ENCODE measurements around the gene BCL10. TPM values are rescaled to one million over a fixed set of nuclear protein-coding genes. Genes with fewer than 3 reads are reported as not detected.
A peak's percentile ranks its signal among the peaks of the same experiment; 100 is the strongest.

BCL10 gene
- total RNA-seq, 3 donors from 2014 or later (not counting 1 experiment from before 2014, with no cell fraction given), result 46.3 to 49.2 (median 48.7) TPM

DNA sequence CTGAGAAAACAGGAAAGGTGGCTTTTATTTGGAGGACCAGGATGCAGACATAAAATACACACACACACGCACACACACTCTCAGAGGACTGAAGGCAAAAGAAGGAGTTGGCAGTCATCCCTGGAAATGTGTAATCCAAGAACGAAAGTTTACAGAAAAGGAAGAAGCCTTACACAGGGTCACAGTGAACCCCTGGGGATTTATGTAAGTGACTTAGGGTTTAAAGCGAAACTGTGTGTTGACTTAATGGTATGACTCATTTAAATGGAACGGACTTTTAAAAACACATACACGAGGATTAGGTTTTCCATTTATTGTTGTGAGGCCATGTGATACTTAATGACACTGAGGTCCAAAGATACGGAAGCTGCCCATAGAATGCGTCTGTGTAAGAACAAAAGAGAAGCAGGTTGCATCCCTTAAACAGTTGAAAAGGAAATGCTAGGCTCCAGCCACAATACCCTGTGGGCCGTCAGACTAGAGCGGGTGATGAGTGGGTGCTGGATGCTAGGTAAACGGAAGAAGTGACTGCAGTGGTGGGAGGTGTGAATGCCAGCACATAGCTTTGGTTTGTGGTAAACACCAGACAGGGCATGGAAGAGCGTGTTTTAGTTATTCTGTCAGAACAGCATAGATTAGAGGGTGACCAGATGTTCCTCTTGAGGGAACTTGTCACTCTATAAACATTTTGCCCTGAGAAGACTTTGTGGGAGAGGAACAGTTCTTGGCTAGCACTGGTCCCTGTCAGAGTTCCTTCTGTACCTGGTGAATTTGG lies 21.6 kb upstream of the BCL10 start:
- peak overlapping the region; percentile 50 to 75 for H3K27ac Mint-ChIP-seq

DNA sequence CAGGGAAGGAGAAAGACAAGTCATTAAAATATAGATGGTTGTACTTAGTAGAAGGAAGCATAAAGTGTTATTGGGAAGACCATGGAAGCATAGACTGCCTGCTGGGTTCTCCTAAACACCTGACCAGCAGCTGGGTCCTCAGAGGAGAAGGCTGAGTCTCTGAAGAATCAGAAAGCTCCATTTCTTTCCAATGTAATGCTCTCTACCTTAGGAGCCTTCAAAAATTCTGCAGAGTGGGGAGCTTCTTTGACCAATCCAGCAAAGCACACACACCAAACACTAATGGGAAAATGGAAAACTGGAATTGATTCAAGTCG lies 21.1 kb upstream of the BCL10 start:
- Mint-ChIP-seq H3K27ac (peak overlapping the region; percentile 50 to 75), H3K9me3 (no peaks in the 10 kb centered on the region), H3K4me3 (peak overlapping the region; percentile 79), H3K27me3 (ENCODE audit: low read depth in 2 of 2) (peaks cover 37 to 53% of the 10 kb centered on the region in 2 donors), H3K4me1 (peaks cover 29 to 30% of the 10 kb centered on the region in 2 donors), H3K36me3 (no peaks in the 10 kb centered on the region)
- no peaks in the 10 kb centered on the region for H3K36me3 ChIP-seq (ENCODE audit: control insufficient read depth, insufficient read depth, low read length)
- peaks cover 19% of the 10 kb centered on the region for H3K4me1 ChIP-seq (ENCODE audit: control insufficient read depth, insufficient read depth, low read length)
- ATAC-seq, result no peak
- no peak for DNase-seq
- 80% methylated on average over 1 of the region's 1 CpG for WGBS (ENCODE audit: insufficient coverage)
- no peaks in the 10 kb centered on the region for H3K9me3 ChIP-seq (ENCODE audit: control insufficient read depth, insufficient read depth, low read length)
- H3K27me3 ChIP-seq (ENCODE audit: control insufficient read depth, insufficient read depth, low read length), result peaks cover 6% of the 10 kb centered on the region
- intact Hi-C loops (cut with micrococcal nuclease), result no loop called here
- no peak overlapping the region for H3K4me3 ChIP-seq (ENCODE audit: low read length)
- TF ChIP-seq, protein P1, sequence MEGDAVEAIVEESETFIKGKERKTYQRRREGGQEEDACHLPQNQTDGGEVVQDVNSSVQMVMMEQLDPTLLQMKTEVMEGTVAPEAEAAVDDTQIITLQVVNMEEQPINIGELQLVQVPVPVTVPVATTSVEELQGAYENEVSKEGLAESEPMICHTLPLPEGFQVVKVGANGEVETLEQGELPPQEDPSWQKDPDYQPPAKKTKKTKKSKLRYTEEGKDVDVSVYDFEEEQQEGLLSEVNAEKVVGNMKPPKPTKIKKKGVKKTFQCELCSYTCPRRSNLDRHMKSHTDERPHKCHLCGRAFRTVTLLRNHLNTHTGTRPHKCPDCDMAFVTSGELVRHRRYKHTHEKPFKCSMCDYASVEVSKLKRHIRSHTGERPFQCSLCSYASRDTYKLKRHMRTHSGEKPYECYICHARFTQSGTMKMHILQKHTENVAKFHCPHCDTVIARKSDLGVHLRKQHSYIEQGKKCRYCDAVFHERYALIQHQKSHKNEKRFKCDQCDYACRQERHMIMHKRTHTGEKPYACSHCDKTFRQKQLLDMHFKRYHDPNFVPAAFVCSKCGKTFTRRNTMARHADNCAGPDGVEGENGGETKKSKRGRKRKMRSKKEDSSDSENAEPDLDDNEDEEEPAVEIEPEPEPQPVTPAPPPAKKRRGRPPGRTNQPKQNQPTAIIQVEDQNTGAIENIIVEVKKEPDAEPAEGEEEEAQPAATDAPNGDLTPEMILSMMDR (IDR thresholded peaks at IDR 0.05), result no peak
- H3K27ac ChIP-seq (ENCODE audit: low read length), result no peak overlapping the region

More for the DNA sequence above, 21.6 kb upstream of the BCL10 start:
- H3K9me3 Mint-ChIP-seq, result no peaks in the 10 kb centered on the region
- peak; percentile 90 to 99 (median 92) for ATAC-seq
- no peaks in the 10 kb centered on the region for H3K36me3 Mint-ChIP-seq
- peak overlapping the region; percentile 79 for H3K4me3 Mint-ChIP-seq
- peaks cover 38 to 53% of the 10 kb centered on the region in 2 donors for H3K27me3 Mint-ChIP-seq (ENCODE audit: low read depth in 2 of 2)
- Histone ChIP-seq H3K9me3 (ENCODE audit: control insufficient read depth, insufficient read depth, low read length) (no peaks in the 10 kb centered on the region), H3K36me3 (ENCODE audit: control insufficient read depth, insufficient read depth, low read length) (no peaks in the 10 kb centered on the region), H3K4me3 (ENCODE audit: low read length) (no peak overlapping the region), H3K27me3 (ENCODE audit: control insufficient read depth, insufficient read depth, low read length) (peaks cover 6% of the 10 kb centered on the region), H3K4me1 (ENCODE audit: control insufficient read depth, insufficient read depth, low read length) (peaks cover 19% of the 10 kb centered on the region), H3K27ac (ENCODE audit: low read length) (peak overlapping the region; percentile 9)
- WGBS (ENCODE audit: insufficient coverage), result 12% methylated on average over 10 of the region's 11 CpGs
- intact Hi-C loops (cut with micrococcal nuclease), result loop anchor here (1.0 kb wide), 1 partner anchor 22 kb away; the partner anchor contains the start of gene BCL10
- TF ChIP-seq, protein P1 (IDR thresholded peaks at IDR 0.05), result no peak
- peak; percentile 60 to 82 for DNase-seq
- H3K4me1 Mint-ChIP-seq, result peaks cover 29 to 30% of the 10 kb centered on the region in 2 donors

DNA sequence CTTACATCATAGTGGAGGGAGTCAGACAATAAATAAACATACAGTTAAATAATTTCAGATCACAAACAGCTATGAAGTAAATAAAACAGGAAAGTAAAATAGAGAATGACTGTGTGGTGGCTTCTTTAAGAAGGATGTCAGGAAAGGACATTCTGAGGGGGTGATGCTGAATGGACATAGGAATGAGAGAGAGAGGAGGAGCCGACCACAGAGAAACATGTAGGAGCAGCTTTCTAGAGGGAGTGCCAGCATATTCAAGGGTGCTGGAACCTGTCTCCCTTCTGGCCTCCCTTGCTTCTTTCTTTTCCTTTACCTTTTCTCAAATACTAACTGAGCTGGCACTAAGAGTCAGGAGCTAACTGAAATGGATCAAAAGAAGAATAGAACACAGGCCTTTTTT lies 20.5 kb upstream of the BCL10 start:
- peaks cover 32 to 53% of the 10 kb centered on the region in 2 donors for H3K27me3 Mint-ChIP-seq (ENCODE audit: low read depth in 2 of 2)
- 92% methylated on average over 1 of the region's 1 CpG for WGBS (ENCODE audit: insufficient coverage)

More for the DNA sequence above, 20.5 kb upstream of the BCL10 start:
- Histone ChIP-seq H3K27me3 (ENCODE audit: control insufficient read depth, insufficient read depth, low read length) (peaks cover 6% of the 10 kb centered on the region), H3K4me3 (ENCODE audit: low read length) (no peak overlapping the region), H3K4me1 (ENCODE audit: control insufficient read depth, insufficient read depth, low read length) (peaks cover 19% of the 10 kb centered on the region), H3K27ac (ENCODE audit: low read length) (no peak overlapping the region), H3K36me3 (ENCODE audit: control insufficient read depth, insufficient read depth, low read length) (no peaks in the 10 kb centered on the region), H3K9me3 (ENCODE audit: control insufficient read depth, insufficient read depth, low read length) (no peaks in the 10 kb centered on the region)
- no peaks in the 10 kb centered on the region for H3K36me3 Mint-ChIP-seq
- no peaks in the 10 kb centered on the region for H3K9me3 Mint-ChIP-seq
- H3K4me3 Mint-ChIP-seq, result peak overlapping the region; percentile 79
- intact Hi-C loops (cut with micrococcal nuclease), result no loop called here
- ATAC-seq, result no peak
- peak overlapping the region in 1 of 2 donors; percentile 75 for H3K27ac Mint-ChIP-seq
- DNase-seq, result no peak
- peaks cover 29 to 30% of the 10 kb centered on the region in 2 donors for H3K4me1 Mint-ChIP-seq
- TF ChIP-seq, protein P1 (IDR thresholded peaks at IDR 0.05), result no peak
